K562 (cell line): Measurements from ENCODE around the gene GFOD1. TPM values are rescaled to one million over a fixed set of nuclear protein-coding genes. Genes with fewer than 3 reads are reported as not detected.

Experiments
- ARID2 ChIP-seq: fragments of 450-650 bp; IDR thresholded peaks from 2 replicates; pipeline ENCODE4 v1.6.1; 2017; ENCODE audit warnings: antibody characterized with exemption, mild to moderate bottlenecking
- ATF7 ChIP-seq: fragments of 450-650 bp; IDR thresholded peaks from 2 replicates; pipeline ENCODE4 v1.7.1; 2014; ENCODE audit warnings: mild to moderate bottlenecking, moderate library complexity
- CAMTA2 ChIP-seq: fragments of 250-450 bp; sonication (Bioruptor Pico); conservative IDR thresholded peaks from 2 replicates; pipeline ENCODE4 v1.5.1; 2022
- E2F3 ChIP-seq: fragments of 250-450 bp; sonication (Bioruptor Pico); IDR thresholded peaks from 2 replicates; pipeline ENCODE4 v1.4.0; 2020; ENCODE audit warnings: mild to moderate bottlenecking
- EZH2 ChIP-seq: IDR thresholded peaks from 2 replicates; pipeline ENCODE4 v1.6.1; 2012; ENCODE audit warnings: low read depth, mild to moderate bottlenecking, inconsistent platforms, low read length, borderline replicate concordance
- FUS ChIP-seq: fragments of 200-400 bp; formaldehyde crosslinking; optimal IDR thresholded peaks from 2 replicates; pipeline ENCODE3; 2017; ENCODE audit warnings: low read depth, low read length
- PHF8 ChIP-seq: fragments of 200-600 bp; sonication (generic); IDR thresholded peaks from 2 replicates; pipeline ENCODE4 v1.6.1; 2012; ENCODE audit warnings: mixed run types, mild to moderate bottlenecking, inconsistent platforms, low read length, moderate library complexity, borderline replicate concordance
- POLR2A ChIP-seq: fragments of 450-650 bp; conservative IDR thresholded peaks from 2 replicates; pipeline ENCODE4 v1.6.1; 2016
- RAD21 ChIP-seq, 2 experiments: fragments of 250-450 bp in 1 of 2; fragments of 450-650 bp in 1 of 2; sonication (Bioruptor Pico) in 1 of 2; formaldehyde crosslinking in 1 of 2; IDR thresholded peaks in 1 of 2; conservative IDR thresholded peaks in 1 of 2; 2 replicates each; pipeline versions ENCODE4 v1.4.0 to v1.8.0; 2020 to 2022; ENCODE audit warnings: mild to moderate bottlenecking in 2 of 2, moderate library complexity in 1 of 2
- SIN3B ChIP-seq: fragments of 450-650 bp; IDR thresholded peaks from 2 replicates; pipeline ENCODE4 v1.6.1; 2017; ENCODE audit warnings: low read depth, mild to moderate bottlenecking, moderate library complexity
- SNRNP70 ChIP-seq: fragments of 200-400 bp; formaldehyde crosslinking; optimal IDR thresholded peaks from 2 replicates; pipeline ENCODE3; 2017; ENCODE audit warnings: low read depth, low read length
- TFAM ChIP-seq: fragments of 250-450 bp; sonication (Bioruptor Pico); conservative IDR thresholded peaks from 2 replicates; pipeline ENCODE4 v1.5.0; 2021; ENCODE audit warnings: mild to moderate bottlenecking, moderate library complexity
- ZKSCAN8 ChIP-seq: fragments of 200-800 bp; sonication (Bioruptor generic); IDR thresholded peaks from 2 replicates; pipeline ENCODE4 v1.6.1; 2016; ENCODE audit warnings: missing genetic modification characterization, missing compliant biosample characterization
- ZNF780A ChIP-seq: fragments of 250-450 bp; sonication (Bioruptor Pico); IDR thresholded peaks from 2 replicates; pipeline ENCODE4 v1.5.0; 2021; ENCODE audit warnings: mild to moderate bottlenecking
- polyA plus RNA-seq, 8 experiments: library from polyadenylated mRNA; depleted of rRNA in 4 of 8; stranded (reverse) in 5 of 8; unstranded in 3 of 8; fragments of >200 nt; fragmentation: Nextera tagmentation in 2 of 8; fragmentation: Illumina TruSeq in 1 of 8; extraction: Ambion mirVana in 2 of 8; extraction: Trizol in 1 of 8; gene quantifications; 2 replicates each; pipeline versions ENCODE4 v1.2.1 to v1.2.3, GENCODE V29; 2011 to 2014; ENCODE audit warnings: inconsistent platforms in 1 of 8, missing spikeins in 1 of 8
- total RNA-seq, 7 experiments: library from RNA; depleted of rRNA in 6 of 7; stranded (reverse); fragments of >200 nt in 6 of 7; fragmentation: Illumina TruSeq in 2 of 7; extraction: Trizol in 2 of 7; gene quantifications; 2 replicates each; pipeline versions ENCODE4 v1.2.1 to v1.2.3, GENCODE V29; 2011 to 2021; ENCODE audit warnings: low replicate concordance in 1 of 7
- TF ChIP-seq, protein P1 (sequence below): fragments of 450-650 bp; IDR thresholded peaks from one replicate; pipeline ENCODE4 v1.6.1; 2018; ENCODE audit warnings: mild to moderate bottlenecking, moderate library complexity; ENCODE audit not compliant: partially characterized antibody
- TF ChIP-seq, protein P2 (sequence below): fragments of 450-650 bp; IDR thresholded peaks from 2 replicates; pipeline ENCODE4 v1.6.1; 2017; ENCODE audit warnings: mild to moderate bottlenecking, moderate library complexity
- TF ChIP-seq, protein P3 (sequence below): IDR thresholded peaks from 2 replicates; pipeline ENCODE4 v1.6.1; 2011; ENCODE audit not compliant: insufficient read length; ENCODE audit errors: extremely low read depth
- TF ChIP-seq, protein P4 (sequence below): fragments of 250-450 bp; sonication (Bioruptor Pico); IDR thresholded peaks from 2 replicates; pipeline ENCODE4 v1.5.0; 2021; ENCODE audit warnings: mild to moderate bottlenecking, borderline replicate concordance
- TF ChIP-seq, protein P5 (sequence below): fragments of 250-450 bp; sonication (Bioruptor Pico); IDR thresholded peaks from 2 replicates; pipeline ENCODE4 v1.5.0; 2022; ENCODE audit warnings: mild to moderate bottlenecking
- TF ChIP-seq, protein P6 (sequence below): fragments of 250-450 bp; sonication (Bioruptor Pico); IDR thresholded peaks from 2 replicates; pipeline ENCODE4 v1.5.1; 2021; ENCODE audit warnings: mild to moderate bottlenecking

GFOD1 gene
- total and polyA plus RNA-seq, 9 of the 15 experiments (the other 6 are each of a cell fraction or from before 2014, with no cell fraction given) = 3.8 to 12.0 (median 8.2) TPM

DNA sequence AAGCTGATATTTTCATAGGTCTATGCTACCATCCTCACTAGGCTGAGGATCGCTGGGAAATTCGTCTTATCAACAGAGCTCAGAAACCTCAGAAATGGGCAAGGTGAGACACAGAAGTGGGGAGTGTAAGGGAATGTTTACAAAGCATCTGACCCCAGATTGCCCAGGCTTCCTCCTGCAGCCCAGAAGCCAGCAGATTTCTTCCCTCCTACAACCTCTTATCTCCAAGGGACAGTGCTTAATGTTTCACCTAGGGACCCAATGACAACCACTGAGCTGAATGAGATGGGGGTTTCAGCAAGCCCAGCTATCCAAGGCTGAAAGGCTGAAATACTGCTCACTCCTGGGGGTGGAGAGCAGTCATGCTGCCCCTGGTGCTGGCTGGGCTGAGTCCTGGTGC lies 106.6 kb downstream of the GFOD1 start (continued):
- no peak for TF ChIP-seq PHF8
- TF ChIP-seq POLR2A = no peak
- no peak for TF ChIP-seq CAMTA2
- no peak for TF ChIP-seq SIN3B
- TF ChIP-seq ATF7 = 0 out of 2 replicates have a peak, but pooled peaks have one; percentile 45
- TF ChIP-seq, protein P1, sequence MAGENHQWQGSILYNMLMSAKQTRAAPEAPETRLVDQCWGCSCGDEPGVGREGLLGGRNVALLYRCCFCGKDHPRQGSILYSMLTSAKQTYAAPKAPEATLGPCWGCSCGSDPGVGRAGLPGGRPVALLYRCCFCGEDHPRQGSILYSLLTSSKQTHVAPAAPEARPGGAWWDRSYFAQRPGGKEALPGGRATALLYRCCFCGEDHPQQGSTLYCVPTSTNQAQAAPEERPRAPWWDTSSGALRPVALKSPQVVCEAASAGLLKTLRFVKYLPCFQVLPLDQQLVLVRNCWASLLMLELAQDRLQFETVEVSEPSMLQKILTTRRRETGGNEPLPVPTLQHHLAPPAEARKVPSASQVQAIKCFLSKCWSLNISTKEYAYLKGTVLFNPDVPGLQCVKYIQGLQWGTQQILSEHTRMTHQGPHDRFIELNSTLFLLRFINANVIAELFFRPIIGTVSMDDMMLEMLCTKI = no peak
- TF ChIP-seq, protein P2, sequence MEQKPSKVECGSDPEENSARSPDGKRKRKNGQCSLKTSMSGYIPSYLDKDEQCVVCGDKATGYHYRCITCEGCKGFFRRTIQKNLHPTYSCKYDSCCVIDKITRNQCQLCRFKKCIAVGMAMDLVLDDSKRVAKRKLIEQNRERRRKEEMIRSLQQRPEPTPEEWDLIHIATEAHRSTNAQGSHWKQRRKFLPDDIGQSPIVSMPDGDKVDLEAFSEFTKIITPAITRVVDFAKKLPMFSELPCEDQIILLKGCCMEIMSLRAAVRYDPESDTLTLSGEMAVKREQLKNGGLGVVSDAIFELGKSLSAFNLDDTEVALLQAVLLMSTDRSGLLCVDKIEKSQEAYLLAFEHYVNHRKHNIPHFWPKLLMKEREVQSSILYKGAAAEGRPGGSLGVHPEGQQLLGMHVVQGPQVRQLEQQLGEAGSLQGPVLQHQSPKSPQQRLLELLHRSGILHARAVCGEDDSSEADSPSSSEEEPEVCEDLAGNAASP = no peak
- TF ChIP-seq TFAM (CRISPR knock-in tag) = no peak
- TF ChIP-seq, protein P3, sequence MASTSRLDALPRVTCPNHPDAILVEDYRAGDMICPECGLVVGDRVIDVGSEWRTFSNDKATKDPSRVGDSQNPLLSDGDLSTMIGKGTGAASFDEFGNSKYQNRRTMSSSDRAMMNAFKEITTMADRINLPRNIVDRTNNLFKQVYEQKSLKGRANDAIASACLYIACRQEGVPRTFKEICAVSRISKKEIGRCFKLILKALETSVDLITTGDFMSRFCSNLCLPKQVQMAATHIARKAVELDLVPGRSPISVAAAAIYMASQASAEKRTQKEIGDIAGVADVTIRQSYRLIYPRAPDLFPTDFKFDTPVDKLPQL = no peak
- no peak for TF ChIP-seq ARID2
- TF ChIP-seq, protein P4, sequence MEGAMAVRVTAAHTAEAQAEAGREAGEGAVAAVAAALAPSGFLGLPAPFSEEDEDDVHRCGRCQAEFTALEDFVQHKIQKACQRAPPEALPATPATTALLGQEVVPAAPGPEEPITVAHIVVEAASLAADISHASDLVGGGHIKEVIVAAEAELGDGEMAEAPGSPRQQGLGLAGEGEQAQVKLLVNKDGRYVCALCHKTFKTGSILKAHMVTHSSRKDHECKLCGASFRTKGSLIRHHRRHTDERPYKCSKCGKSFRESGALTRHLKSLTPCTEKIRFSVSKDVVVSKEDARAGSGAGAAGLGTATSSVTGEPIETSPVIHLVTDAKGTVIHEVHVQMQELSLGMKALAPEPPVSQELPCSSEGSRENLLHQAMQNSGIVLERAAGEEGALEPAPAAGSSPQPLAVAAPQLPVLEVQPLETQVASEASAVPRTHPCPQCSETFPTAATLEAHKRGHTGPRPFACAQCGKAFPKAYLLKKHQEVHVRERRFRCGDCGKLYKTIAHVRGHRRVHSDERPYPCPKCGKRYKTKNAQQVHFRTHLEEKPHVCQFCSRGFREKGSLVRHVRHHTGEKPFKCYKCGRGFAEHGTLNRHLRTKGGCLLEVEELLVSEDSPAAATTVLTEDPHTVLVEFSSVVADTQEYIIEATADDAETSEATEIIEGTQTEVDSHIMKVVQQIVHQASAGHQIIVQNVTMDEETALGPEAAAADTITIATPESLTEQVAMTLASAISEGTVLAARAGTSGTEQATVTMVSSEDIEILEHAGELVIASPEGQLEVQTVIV (CRISPR knock-in tag) = no peak
- peak; percentile 11 to 30; a peak in 2 of 4 replicates for TF ChIP-seq RAD21 (CRISPR knock-in tag; conservative IDR thresholded peaks at IDR 0.05 in 1 of 2, IDR thresholded peaks at IDR 0.05 in 1 of 2)
- TF ChIP-seq FUS = no peak
- no peak for TF ChIP-seq ZNF780A (CRISPR knock-in tag)
- TF ChIP-seq ZKSCAN8 (CRISPR knock-in tag) = 0 out of 2 replicates have a peak, but pooled peaks have one; percentile 59
- TF ChIP-seq, protein P5, sequence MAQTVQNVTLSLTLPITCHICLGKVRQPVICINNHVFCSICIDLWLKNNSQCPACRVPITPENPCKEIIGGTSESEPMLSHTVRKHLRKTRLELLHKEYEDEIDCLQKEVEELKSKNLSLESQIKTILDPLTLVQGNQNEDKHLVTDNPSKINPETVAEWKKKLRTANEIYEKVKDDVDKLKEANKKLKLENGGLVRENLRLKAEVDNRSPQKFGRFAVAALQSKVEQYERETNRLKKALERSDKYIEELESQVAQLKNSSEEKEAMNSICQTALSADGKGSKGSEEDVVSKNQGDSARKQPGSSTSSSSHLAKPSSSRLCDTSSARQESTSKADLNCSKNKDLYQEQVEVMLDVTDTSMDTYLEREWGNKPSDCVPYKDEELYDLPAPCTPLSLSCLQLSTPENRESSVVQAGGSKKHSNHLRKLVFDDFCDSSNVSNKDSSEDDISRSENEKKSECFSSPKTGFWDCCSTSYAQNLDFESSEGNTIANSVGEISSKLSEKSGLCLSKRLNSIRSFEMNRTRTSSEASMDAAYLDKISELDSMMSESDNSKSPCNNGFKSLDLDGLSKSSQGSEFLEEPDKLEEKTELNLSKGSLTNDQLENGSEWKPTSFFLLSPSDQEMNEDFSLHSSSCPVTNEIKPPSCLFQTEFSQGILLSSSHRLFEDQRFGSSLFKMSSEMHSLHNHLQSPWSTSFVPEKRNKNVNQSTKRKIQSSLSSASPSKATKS (CRISPR knock-in tag) = no peak
- no peak for TF ChIP-seq EZH2
- TF ChIP-seq E2F3 = no peak
- TF ChIP-seq, protein P6, sequence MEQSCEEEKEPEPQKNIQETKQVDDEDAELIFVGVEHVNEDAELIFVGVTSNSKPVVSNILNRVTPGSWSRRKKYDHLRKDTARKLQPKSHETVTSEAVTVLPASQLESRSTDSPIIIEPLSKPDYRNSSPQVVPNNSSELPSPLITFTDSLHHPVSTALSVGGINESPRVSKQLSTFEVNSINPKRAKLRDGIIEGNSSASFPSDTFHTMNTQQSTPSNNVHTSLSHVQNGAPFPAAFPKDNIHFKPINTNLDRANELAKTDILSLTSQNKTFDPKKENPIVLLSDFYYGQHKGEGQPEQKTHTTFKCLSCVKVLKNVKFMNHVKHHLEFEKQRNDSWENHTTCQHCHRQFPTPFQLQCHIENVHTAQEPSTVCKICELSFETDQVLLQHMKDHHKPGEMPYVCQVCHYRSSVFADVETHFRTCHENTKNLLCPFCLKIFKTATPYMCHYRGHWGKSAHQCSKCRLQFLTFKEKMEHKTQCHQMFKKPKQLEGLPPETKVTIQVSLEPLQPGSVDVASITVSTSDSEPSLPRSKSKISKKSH = no peak
- no peak for TF ChIP-seq SNRNP70
